Stimulated activated CD4-positive, alpha-beta T cell treated with anti-CD3 and anti-CD28 coated beads, TNF-alpha, amount 100 ng/mL, for 24 hours (primary cell): Measurements from ENCODE around the gene VSIG4.

Experiments used
- DNase-seq, 3 experiments: peaks; one replicate each; pipeline ENCODE4 v3.0.0-alpha.2; 2020; ENCODE audit warnings: low read depth in 3 of 3

VSIG4 gene

GRCh38 chrX:66008328-66008970, 31.4 kb downstream of the VSIG4 start:
- no peak for DNase-seq

- DNase-seq, result no peak
Observed at GRCh38 chrX:66007851-66008250, 32.0 kb downstream of the VSIG4 start.

- no peak for DNase-seq
Observed at GRCh38 chrX:66005830-66006449, 33.9 kb downstream of the VSIG4 start.

- DNase-seq, result no peak
Observed at GRCh38 chrX:66004928-66005829, 34.7 kb downstream of the VSIG4 start.

- DNase-seq, result no peak
Observed at GRCh38 chrX:66002824-66003680, 36.8 kb downstream of the VSIG4 start.

- DNase-seq, result no peak
Observed at GRCh38 chrX:66001596-66001995, 38.3 kb downstream of the VSIG4 start.

- no peak for DNase-seq
Observed at GRCh38 chrX:66000628-66001272, 39.1 kb downstream of the VSIG4 start.

GRCh38 chrX:66000178-66000577, 39.7 kb downstream of the VSIG4 start:
- no peak for DNase-seq

- DNase-seq, result no peak
Observed at GRCh38 chrX:65999563-66000148, 40.2 kb downstream of the VSIG4 start.

- no peak for DNase-seq
Observed at GRCh38 chrX:65999029-65999562, 40.8 kb downstream of the VSIG4 start.

- no peak for DNase-seq
Observed at GRCh38 chrX:65997978-65998717, 41.7 kb downstream of the VSIG4 start.

GRCh38 chrX:65994519-65995506, 45.1 kb downstream of the VSIG4 start:
- DNase-seq, result no peak

GRCh38 chrX:65993915-65994460, 45.9 kb downstream of the VSIG4 start:
- DNase-seq, result no peak

- no peak for DNase-seq
Observed at GRCh38 chrX:65993332-65993731, 46.5 kb downstream of the VSIG4 start.

- DNase-seq, result no peak
Observed at GRCh38 chrX:65990702-65991101, 49.2 kb downstream of the VSIG4 start.

- no peak for DNase-seq
Observed at GRCh38 chrX:65987811-65988210, 52.1 kb downstream of the VSIG4 start.

GRCh38 chrX:65985922-65986588, 53.8 kb downstream of the VSIG4 start:
- peak; percentile 12 to 35 (median 26) for DNase-seq

- DNase-seq, result no peak
Observed at GRCh38 chrX:65985211-65985610, 54.7 kb downstream of the VSIG4 start.
